ENCODE results near the gene ZFP36L1. TPM values are rescaled to one million over a fixed set of nuclear protein-coding genes. Genes with fewer than 3 reads are reported as not detected.
A peak's percentile ranks its signal among the peaks of the same experiment; 100 is the strongest.

Gene ZFP36L1
- total and polyA plus RNA-seq, 10 of the 15 experiments (the other 5 are each of a cell fraction or from before 2014, with no cell fraction given): 22.0 to 184 (median 66.1) TPM

GRCh38 chr14:68814539-68815297 lies 21.9 kb upstream of the ZFP36L1 start (continued):
- TF ChIP-seq IKZF2 (IDR thresholded peaks at IDR 0.05) (peak; percentile 91 to 93), CBX3 (IDR thresholded peaks at IDR 0.05; ENCODE audit: borderline replicate concordance, low read depth) (no peak), MEF2B (IDR thresholded peaks at IDR 0.05; ENCODE audit: partially characterized antibody, poor library complexity, severe bottlenecking) (peak; percentile 66), HDGF (IDR thresholded peaks at IDR 0.05) (peak; percentile 72; the same call in 1 of the 2 replicates), ATF2 (IDR thresholded peaks at IDR 0.05; ENCODE audit: low read length) (no peak), YBX1 (IDR thresholded peaks at IDR 0.05) (no peak), ETV6 (conservative IDR thresholded peaks at IDR 0.05 in 1 of 2, IDR thresholded peaks at IDR 0.05 in 1 of 2; ENCODE audit: borderline replicate concordance in 1 of 2, low read depth in 1 of 2) (peak in 1 of 2 experiments; percentile 83; a peak in 2 of 4 replicates), ZNF687 (IDR thresholded peaks at IDR 0.05) (no peak; the same call in none of the 2 replicates), SIN3A (IDR thresholded peaks at IDR 0.05; ENCODE audit: low read depth, low read length) (no peak), EP300 (IDR thresholded peaks at IDR 0.05; ENCODE audit: borderline replicate concordance in 1 of 2, control insufficient read depth in 1 of 2, low read depth in 2 of 2, low read length in 2 of 2) (peak; percentile 75 to 83; a peak in 3 of 4 replicates), SMARCA5 (IDR thresholded peaks at IDR 0.05) (no peak; the same call in 1 of the 2 replicates), RELA (IDR thresholded peaks at IDR 0.05; ENCODE audit: borderline replicate concordance, partially characterized antibody) (no peak), NFXL1 (IDR thresholded peaks at IDR 0.05; ENCODE audit: borderline replicate concordance) (no peak), ZBTB40 (IDR thresholded peaks at IDR 0.05; ENCODE audit: borderline replicate concordance) (no peak; the same call in 1 of the 2 replicates), NFYB (IDR thresholded peaks at IDR 0.05; ENCODE audit: insufficient read depth, low read depth, low read length) (no peak), HCFC1 (IDR thresholded peaks at IDR 0.05; ENCODE audit: low read length) (no peak), ATF7 (IDR thresholded peaks at IDR 0.05; ENCODE audit: low read depth) (peak; percentile 62), SREBF2 (IDR thresholded peaks at IDR 0.05; ENCODE audit: low read length) (no peak), RFX5 (IDR thresholded peaks at IDR 0.05; ENCODE audit: low read depth, low read length) (no peak)

Data from GM12878 (cell line).